Measurements from ENCODE around the gene ELL.

Gene ELL

GRCh38 chr19:18456974-18457373, 64.9 kb downstream of the ELL start:
- Histone ChIP-seq H3K27me3 (replicated peaks) (no peaks in the 10 kb centered on the region), H3K4me3 (ENCODE audit: low read depth, low read length) (no peak overlapping the region), H3K27ac (no peak overlapping the region), H3K36me3 (replicated peaks) (peaks cover 35% of the 10 kb centered on the region)
- no peak for TF ChIP-seq CTCF (IDR thresholded peaks at IDR 0.05; ENCODE audit: low read depth, low read length, missing control alignments)
- DNase-seq: no peak
- in situ Hi-C loops (cut with HindIII; ENCODE audit: low pct_ligation_motif_present, low sequenced_read_pairs): no loop called here

- TF ChIP-seq CTCF (IDR thresholded peaks at IDR 0.05; ENCODE audit: low read depth, low read length, missing control alignments): no peak
- no peaks in the 10 kb centered on the region for H3K27me3 ChIP-seq (replicated peaks)
- DNase-seq: no peak
- H3K27ac ChIP-seq: no peak overlapping the region
- H3K4me3 ChIP-seq (ENCODE audit: low read depth, low read length): no peak overlapping the region
- in situ Hi-C loops (cut with HindIII; ENCODE audit: low pct_ligation_motif_present, low sequenced_read_pairs): no loop called here
- peaks cover 28% of the 10 kb centered on the region for H3K36me3 ChIP-seq (replicated peaks)
Measured at GRCh38 chr19:18456279-18456678, 65.6 kb downstream of the ELL start.

- Histone ChIP-seq H3K27ac (no peak overlapping the region), H3K4me3 (ENCODE audit: low read depth, low read length) (no peak overlapping the region), H3K27me3 (replicated peaks) (no peaks in the 10 kb centered on the region), H3K36me3 (replicated peaks) (peaks cover 29% of the 10 kb centered on the region)
- in situ Hi-C loops (cut with HindIII; ENCODE audit: low pct_ligation_motif_present, low sequenced_read_pairs): no loop called here
- no peak for TF ChIP-seq CTCF (IDR thresholded peaks at IDR 0.05; ENCODE audit: low read depth, low read length, missing control alignments)
- no peak for DNase-seq
Measured at GRCh38 chr19:18453269-18454024, 68.4 kb downstream of the ELL start.

- Histone ChIP-seq H3K27ac (no peak overlapping the region), H3K27me3 (replicated peaks) (no peaks in the 10 kb centered on the region), H3K36me3 (replicated peaks) (peaks cover 29% of the 10 kb centered on the region), H3K4me3 (ENCODE audit: low read depth, low read length) (no peak overlapping the region)
- DNase-seq: no peak
- in situ Hi-C loops (cut with HindIII; ENCODE audit: low pct_ligation_motif_present, low sequenced_read_pairs): no loop called here
- no peak for TF ChIP-seq CTCF (IDR thresholded peaks at IDR 0.05; ENCODE audit: low read depth, low read length, missing control alignments)
Measured at GRCh38 chr19:18452386-18452785, 69.5 kb downstream of the ELL start.

- in situ Hi-C loops (cut with HindIII; ENCODE audit: low pct_ligation_motif_present, low sequenced_read_pairs): no loop called here
- Histone ChIP-seq H3K27ac (no peak overlapping the region), H3K4me3 (ENCODE audit: low read depth, low read length) (no peak overlapping the region), H3K27me3 (replicated peaks) (no peaks in the 10 kb centered on the region), H3K36me3 (replicated peaks) (peaks cover 31% of the 10 kb centered on the region)
- peak; percentile 97 for TF ChIP-seq CTCF (IDR thresholded peaks at IDR 0.05; ENCODE audit: low read depth, low read length, missing control alignments)
- peak; percentile 75 for DNase-seq
Measured at GRCh38 chr19:18450931-18451836, 70.7 kb downstream of the ELL start.

Data from brain microvascular endothelial cell (primary cell).